Sigmoid colon (tissue), 7 donors: Measurements from ENCODE around the gene FILIP1. TPM values are rescaled to one million over a fixed set of nuclear protein-coding genes. Genes with fewer than 3 reads are reported as not detected.

Source experiments
- DNase-seq: peaks from one replicate; pipeline ENCODE4 v3.0.0-alpha.2; 2019
- H3K27ac ChIP-seq, 4 donors: fragments of 200-600 bp; sonication (generic); one replicate each; pipeline ENCODE4 v1.5.1; 2016 to 2019; ENCODE audit warnings: mild to moderate bottlenecking in 1 of 4
- H3K27me3 ChIP-seq, 3 donors: fragments of 200-600 bp; sonication (generic); one replicate each; pipeline ENCODE4 v1.5.1; 2019; ENCODE audit warnings: mild to moderate bottlenecking in 1 of 3
- H3K36me3 ChIP-seq, 4 donors: fragments of 200-600 bp; sonication (generic); one replicate each; pipeline ENCODE4 v1.5.1; 2016 to 2019
- H3K4me1 ChIP-seq, 4 donors: fragments of 200-600 bp; sonication (generic); one replicate each; pipeline ENCODE4 v1.5.1; 2017 to 2019
- H3K4me3 ChIP-seq, 4 donors: fragments of 200-600 bp; sonication (generic); one replicate each; pipeline ENCODE4 v1.5.1; 2017 to 2019; ENCODE audit warnings: mild to moderate bottlenecking in 2 of 4, moderate library complexity in 1 of 4
- H3K9me3 ChIP-seq, 4 donors: fragments of 200-600 bp in 3 of 4; sonication (generic) in 3 of 4; one replicate each; pipeline versions ENCODE4 v1.5.1 to v1.6.1; 2013 to 2019
- EP300 ChIP-seq, 4 donors: sonication (generic); formaldehyde crosslinking; IDR thresholded peaks; one replicate each; pipeline ENCODE4 v1.6.1; 2017; ENCODE audit warnings: antibody characterized with exemption in 4 of 4
- POLR2A ChIP-seq, 2 donors: fragments of 450-650 bp; IDR thresholded peaks; one replicate each; pipeline ENCODE4 v1.6.1; 2016; ENCODE audit warnings: antibody characterized with exemption in 2 of 2, mild to moderate bottlenecking in 2 of 2, moderate library complexity in 2 of 2
- POLR2AphosphoS5 ChIP-seq, 4 donors: sonication (generic); formaldehyde crosslinking; IDR thresholded peaks; one replicate each; pipeline ENCODE4 v1.6.1; 2017; ENCODE audit warnings: antibody characterized with exemption in 4 of 4
- WGBS, 2 donors: extraction: QIAGEN DNeasy Blood & Tissue Kit; methylation state at CpG; one replicate each; pipeline ENCODE4 v1.1.7; 2013; 5-methylcytosine and 5-hydroxymethylcytosine counted together
- intact Hi-C: fragments of 100-400 bp; cut with DNase I; formaldehyde crosslinking; loops from one replicate; pipeline ENCODE4 v1.15.1; 2023
- polyA plus RNA-seq, 3 donors: library from polyadenylated mRNA; stranded (reverse); fragments of 200-250 nt; gene quantifications; one replicate each; pipeline ENCODE4 v1.2.3, GENCODE V29; 2013
- total RNA-seq, 4 donors: library from RNA; depleted of rRNA; stranded (reverse); fragments of >200 nt; gene quantifications; one replicate each; pipeline ENCODE4 v1.1.0, GENCODE V29; 2016
- TF ChIP-seq, protein P1 (sequence below), 4 experiments: fragments of 450-650 bp in 3 of 4; fragments of 200-600 bp in 1 of 4; IDR thresholded peaks; one replicate each; pipeline ENCODE4 v1.5.1; 2016 to 2019; ENCODE audit warnings: antibody characterized with exemption in 4 of 4, mild to moderate bottlenecking in 3 of 4, moderate library complexity in 2 of 4
- donor health status: healthy with polysubstance abuse.
- donor health status: Bipolar disorder and iron deficiency.
- donor health status: healthy.

Gene FILIP1
- total and polyA plus RNA-seq, 7 donors = 0.46 to 72.8 (median 47.1) TPM

DNA sequence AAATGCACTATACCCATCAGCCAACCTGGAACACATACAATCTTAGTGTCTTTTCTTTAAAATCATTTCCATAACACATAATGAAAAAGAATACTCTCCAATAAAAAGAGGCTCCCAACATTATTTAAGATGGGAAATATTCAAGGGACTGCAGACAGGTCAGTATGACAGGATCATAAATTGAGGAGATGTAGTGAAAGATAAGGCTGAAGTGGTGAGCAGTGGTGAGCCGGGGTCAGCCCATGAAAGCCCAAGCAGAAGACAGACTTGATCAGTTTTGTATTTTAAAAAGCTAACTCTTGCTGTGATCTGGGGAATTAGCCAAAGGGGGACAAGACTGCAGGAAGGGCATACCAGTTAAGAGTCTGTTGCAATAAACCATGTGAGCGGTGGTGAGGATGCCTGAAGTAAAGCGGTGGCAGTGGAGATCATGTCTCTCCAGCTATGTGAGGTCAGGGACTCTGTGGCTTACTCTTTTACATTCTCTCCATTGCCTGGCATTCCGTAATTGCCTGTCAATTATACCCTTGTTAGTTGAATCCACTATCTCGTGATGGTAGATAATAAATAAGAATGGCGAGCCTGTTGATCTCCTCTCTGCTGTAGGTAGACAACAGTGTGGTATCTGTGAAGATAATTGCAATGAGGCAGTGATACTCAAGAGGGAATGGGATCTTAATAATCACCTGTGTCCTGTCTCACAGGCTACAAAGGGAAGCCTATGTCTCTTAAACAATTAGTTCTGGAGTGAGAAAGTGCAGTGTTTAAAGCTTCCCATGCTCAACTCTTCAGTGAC is 97.4 kb downstream of the FILIP1 start:
- DNase-seq = no peak
- Histone ChIP-seq H3K4me3 (no peak overlapping the region), H3K36me3 (no peaks in the 10 kb centered on the region), H3K27ac (no peak overlapping the region), H3K27me3 (no peaks in the 10 kb centered on the region), H3K9me3 (no peaks in the 10 kb centered on the region), H3K4me1 (peaks cover 0 to 15% (median 0%) of the 10 kb centered on the region in 4 donors)
- no peak for TF ChIP-seq EP300 (IDR thresholded peaks at IDR 0.05)
- TF ChIP-seq, protein P1, sequence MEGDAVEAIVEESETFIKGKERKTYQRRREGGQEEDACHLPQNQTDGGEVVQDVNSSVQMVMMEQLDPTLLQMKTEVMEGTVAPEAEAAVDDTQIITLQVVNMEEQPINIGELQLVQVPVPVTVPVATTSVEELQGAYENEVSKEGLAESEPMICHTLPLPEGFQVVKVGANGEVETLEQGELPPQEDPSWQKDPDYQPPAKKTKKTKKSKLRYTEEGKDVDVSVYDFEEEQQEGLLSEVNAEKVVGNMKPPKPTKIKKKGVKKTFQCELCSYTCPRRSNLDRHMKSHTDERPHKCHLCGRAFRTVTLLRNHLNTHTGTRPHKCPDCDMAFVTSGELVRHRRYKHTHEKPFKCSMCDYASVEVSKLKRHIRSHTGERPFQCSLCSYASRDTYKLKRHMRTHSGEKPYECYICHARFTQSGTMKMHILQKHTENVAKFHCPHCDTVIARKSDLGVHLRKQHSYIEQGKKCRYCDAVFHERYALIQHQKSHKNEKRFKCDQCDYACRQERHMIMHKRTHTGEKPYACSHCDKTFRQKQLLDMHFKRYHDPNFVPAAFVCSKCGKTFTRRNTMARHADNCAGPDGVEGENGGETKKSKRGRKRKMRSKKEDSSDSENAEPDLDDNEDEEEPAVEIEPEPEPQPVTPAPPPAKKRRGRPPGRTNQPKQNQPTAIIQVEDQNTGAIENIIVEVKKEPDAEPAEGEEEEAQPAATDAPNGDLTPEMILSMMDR (IDR thresholded peaks at IDR 0.05) = no peak
- no peak for TF ChIP-seq POLR2A (IDR thresholded peaks at IDR 0.05)
- no peak for TF ChIP-seq POLR2AphosphoS5 (IDR thresholded peaks at IDR 0.05)
- intact Hi-C loops = no loop called here
- WGBS, 2 donors = 90 to 93% methylated on average over 6 of the region's 6 CpGs

GRCh38 chr6:75393806-75394205 is 99.8 kb downstream of the FILIP1 start:
- no peak overlapping the region for H3K27ac ChIP-seq
- no peaks in the 10 kb centered on the region for H3K27me3 ChIP-seq
- H3K4me3 ChIP-seq = no peak overlapping the region
- H3K36me3 ChIP-seq = no peaks in the 10 kb centered on the region
- intact Hi-C loops = no loop called here
- H3K4me1 ChIP-seq = peaks cover 0 to 6% (median 0%) of the 10 kb centered on the region in 4 donors
- no peak for DNase-seq
- TF ChIP-seq, protein P1 (IDR thresholded peaks at IDR 0.05) = no peak
- TF ChIP-seq POLR2A (IDR thresholded peaks at IDR 0.05) (no peak), POLR2AphosphoS5 (IDR thresholded peaks at IDR 0.05) (no peak), EP300 (IDR thresholded peaks at IDR 0.05) (no peak)
- no peaks in the 10 kb centered on the region for H3K9me3 ChIP-seq

GRCh38 chr6:75391276-75391675 is 102.3 kb downstream of the FILIP1 start:
- no peaks in the 10 kb centered on the region for H3K9me3 ChIP-seq
- H3K4me1 ChIP-seq = no peaks in the 10 kb centered on the region
- DNase-seq = no peak
- no peaks in the 10 kb centered on the region for H3K36me3 ChIP-seq
- H3K27ac ChIP-seq = no peak overlapping the region
- no peak overlapping the region for H3K4me3 ChIP-seq
- TF ChIP-seq POLR2AphosphoS5 (IDR thresholded peaks at IDR 0.05) (no peak), EP300 (IDR thresholded peaks at IDR 0.05) (no peak), POLR2A (IDR thresholded peaks at IDR 0.05) (no peak)
- TF ChIP-seq, protein P1 (IDR thresholded peaks at IDR 0.05) = no peak
- WGBS, 2 donors = 88 to 91% methylated on average over 1 of the region's 1 CpG
- intact Hi-C loops = no loop called here
- H3K27me3 ChIP-seq = no peaks in the 10 kb centered on the region

- WGBS, 2 donors = 80 to 86% methylated on average over 8 of the region's 8 CpGs
- intact Hi-C loops = no loop called here
- no peak for DNase-seq
- H3K36me3 ChIP-seq = no peaks in the 10 kb centered on the region
- H3K27me3 ChIP-seq = no peaks in the 10 kb centered on the region
- no peaks in the 10 kb centered on the region for H3K9me3 ChIP-seq
- peaks cover 0 to 13% (median 7%) of the 10 kb centered on the region in 4 donors for H3K4me1 ChIP-seq
- no peak overlapping the region for H3K27ac ChIP-seq
- TF ChIP-seq, protein P1 (IDR thresholded peaks at IDR 0.05) = no peak
- TF ChIP-seq POLR2AphosphoS5 (IDR thresholded peaks at IDR 0.05) = no peak
- no peak for TF ChIP-seq EP300 (IDR thresholded peaks at IDR 0.05)
- no peak for TF ChIP-seq POLR2A (IDR thresholded peaks at IDR 0.05)
- H3K4me3 ChIP-seq = no peak overlapping the region
Observed at GRCh38 chr6:75386050-75386770, 107.4 kb downstream of the FILIP1 start.
